Lower leg skin (tissue), 3 donors: ENCODE data around the gene PAGE2B.

Source experiments
- CTCF ChIP-seq, 3 donors: fragments of 450-650 bp; IDR thresholded peaks; one replicate each; pipeline ENCODE4 v1.5.1; 2016; ENCODE audit warnings: antibody characterized with exemption in 3 of 3, mild to moderate bottlenecking in 3 of 3, moderate library complexity in 2 of 3
- POLR2A ChIP-seq, 2 donors: fragments of 450-650 bp; IDR thresholded peaks; one replicate each; pipeline ENCODE4 v1.6.1; 2016 to 2017; ENCODE audit warnings: antibody characterized with exemption in 2 of 2, mild to moderate bottlenecking in 1 of 2, moderate library complexity in 1 of 2

GRCh38 chrX:55072286-55072685, 2.5 kb upstream of the PAGE2B start:
- TF ChIP-seq POLR2A (IDR thresholded peaks at IDR 0.05) (no peak), CTCF (IDR thresholded peaks at IDR 0.05) (no peak)
